ENCODE results near the gene DOP1B.
A peak's percentile ranks its signal among the peaks of the same experiment; 100 is the strongest.

Gene DOP1B

GRCh38 chr21:36186081-36186480, 29.5 kb downstream of the DOP1B start:
- no peak overlapping the region for H2AK5ac ChIP-seq (ENCODE audit: low read depth, low read length)
- no peak overlapping the region for H2BK5ac ChIP-seq (ENCODE audit: low read length)
- no CpG with 5 or more reads among the region's 4 CpGs for WGBS, 2 donors (ENCODE audit: extremely low coverage in 2 of 2, insufficient read length in 2 of 2, insufficient replicate concordance in 1 of 2)
- H3K9me3 ChIP-seq (replicated peaks in 1 of 2; ENCODE audit: control insufficient read depth in 2 of 2, insufficient read depth in 1 of 2, low read depth in 1 of 2, low read length in 2 of 2) = peaks cover 0 to 1% of the 10 kb centered on the region in 2 donors
- no peak overlapping the region for H3K4me3 ChIP-seq (ENCODE audit: low read length in 2 of 2)
- DNase-seq (ENCODE audit: low spot score) = no peak
- H3K4me1 ChIP-seq (ENCODE audit: control insufficient read depth in 2 of 2, insufficient read depth in 1 of 2, low read depth in 1 of 2, low read length in 2 of 2) = peaks cover 6 to 11% of the 10 kb centered on the region in 2 donors
- no peak overlapping the region for H4K8ac ChIP-seq (ENCODE audit: low read depth, low read length)
- no peak overlapping the region for H2BK15ac ChIP-seq (ENCODE audit: low read length)
- no peak overlapping the region for H2BK12ac ChIP-seq (ENCODE audit: low read length)
- no peak overlapping the region for H3K4me2 ChIP-seq (ENCODE audit: insufficient read depth, low read length, poor library complexity, severe bottlenecking)
- H3K9ac ChIP-seq (ENCODE audit: low read depth, low read length, poor library complexity) = no peak overlapping the region
- H3K4ac ChIP-seq (ENCODE audit: low read length) = no peak overlapping the region
- peaks cover 0 to 3% of the 10 kb centered on the region in 2 donors for H3K36me3 ChIP-seq (replicated peaks in 1 of 2; ENCODE audit: control insufficient read depth in 2 of 2, insufficient read depth in 2 of 2, low read length in 2 of 2)
- H3K27ac ChIP-seq (replicated peaks; ENCODE audit: low read length) = no peak overlapping the region
- no peak overlapping the region for H2BK120ac ChIP-seq (ENCODE audit: low read depth, low read length)
- no peak overlapping the region for H3K23ac ChIP-seq (ENCODE audit: low read depth, low read length, poor library complexity)
- H3K18ac ChIP-seq (ENCODE audit: low read length) = no peak overlapping the region
- no peaks in the 10 kb centered on the region for H3K79me1 ChIP-seq (ENCODE audit: low read depth, low read length)
- H2AFZ ChIP-seq (ENCODE audit: low read length) = no peak overlapping the region
- H3K14ac ChIP-seq (ENCODE audit: low read length) = no peak overlapping the region
- H4K91ac ChIP-seq (ENCODE audit: low read depth, low read length, poor library complexity) = no peak overlapping the region
- no peaks in the 10 kb centered on the region for H3K27me3 ChIP-seq (ENCODE audit: control insufficient read depth in 3 of 3, insufficient read depth in 3 of 3, low read depth in 1 of 3, low read length in 3 of 3)

DNA sequence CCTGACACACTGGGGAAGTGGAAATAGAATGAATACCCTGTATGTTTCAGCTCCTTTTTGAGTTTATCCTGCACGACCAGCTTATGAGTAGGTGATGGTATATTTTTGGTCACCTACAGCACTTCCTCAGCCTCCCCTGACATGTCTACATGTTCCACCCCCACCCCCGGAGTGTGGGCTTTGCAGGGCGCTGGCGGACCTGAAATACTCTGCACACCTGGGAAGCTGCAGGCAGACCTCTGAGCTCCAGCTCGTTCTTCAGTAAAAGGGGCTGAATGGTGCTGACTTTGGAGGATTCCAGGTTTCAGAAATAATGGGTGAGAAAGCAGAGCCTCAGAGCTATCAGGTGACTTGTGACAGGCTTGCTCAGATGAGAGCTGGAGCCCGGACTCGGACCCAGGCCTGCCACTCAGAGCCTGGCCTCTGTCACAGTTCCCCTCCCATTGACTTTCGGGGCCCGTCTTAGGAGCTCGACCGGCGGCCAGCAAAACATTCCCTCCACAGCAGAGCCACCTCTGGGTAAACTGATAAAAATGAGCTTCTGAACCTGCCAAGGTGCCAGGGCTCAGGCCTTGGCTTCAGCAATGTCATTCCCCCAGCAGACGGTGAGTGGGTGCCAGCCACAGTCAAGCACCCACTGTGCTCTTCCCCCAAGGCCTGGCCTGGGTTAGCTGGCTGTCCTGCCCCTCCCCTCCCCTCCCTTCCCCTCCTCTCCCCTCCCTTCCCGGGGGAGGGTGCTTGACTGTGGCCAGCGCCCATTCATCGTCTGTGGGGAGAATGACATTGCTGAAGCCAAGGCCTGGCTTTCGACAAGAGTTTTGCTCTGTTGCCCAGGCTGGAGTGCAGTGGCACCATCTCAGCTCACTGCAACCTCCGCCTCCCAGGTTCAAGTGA, 30.1 kb downstream of the DOP1B start:
- H2AFZ ChIP-seq (ENCODE audit: low read length) = no peak overlapping the region
- no peak overlapping the region for H3K27ac ChIP-seq (replicated peaks; ENCODE audit: low read length)
- WGBS, 2 donors (ENCODE audit: extremely low coverage in 2 of 2, insufficient read length in 2 of 2, insufficient replicate concordance in 1 of 2) = no CpG with 5 or more reads among the region's 18 CpGs
- no peak overlapping the region for H2BK15ac ChIP-seq (ENCODE audit: low read length)
- no peak overlapping the region for H3K4me2 ChIP-seq (ENCODE audit: insufficient read depth, low read length, poor library complexity, severe bottlenecking)
- DNase-seq (ENCODE audit: low spot score) = no peak
- H4K91ac ChIP-seq (ENCODE audit: low read depth, low read length, poor library complexity) = no peak overlapping the region
- no peak overlapping the region for H3K9ac ChIP-seq (ENCODE audit: low read depth, low read length, poor library complexity)
- no peak overlapping the region for H2BK120ac ChIP-seq (ENCODE audit: low read depth, low read length)
- no peak overlapping the region for H3K4ac ChIP-seq (ENCODE audit: low read length)
- H3K23ac ChIP-seq (ENCODE audit: low read depth, low read length, poor library complexity) = peak overlapping the region; percentile 59
- H3K79me1 ChIP-seq (ENCODE audit: low read depth, low read length) = no peaks in the 10 kb centered on the region
- H3K18ac ChIP-seq (ENCODE audit: low read length) = peak overlapping the region; percentile 52
- H3K14ac ChIP-seq (ENCODE audit: low read length) = no peak overlapping the region
- H3K36me3 ChIP-seq (replicated peaks in 1 of 2; ENCODE audit: control insufficient read depth in 2 of 2, insufficient read depth in 2 of 2, low read length in 2 of 2) = peaks cover 0 to 3% of the 10 kb centered on the region in 2 donors
- H2AK5ac ChIP-seq (ENCODE audit: low read depth, low read length) = no peak overlapping the region
- no peaks in the 10 kb centered on the region for H3K27me3 ChIP-seq (ENCODE audit: control insufficient read depth in 3 of 3, insufficient read depth in 3 of 3, low read depth in 1 of 3, low read length in 3 of 3)
- H2BK5ac ChIP-seq (ENCODE audit: low read length) = no peak overlapping the region
- H3K9me3 ChIP-seq (replicated peaks in 1 of 2; ENCODE audit: control insufficient read depth in 2 of 2, insufficient read depth in 1 of 2, low read depth in 1 of 2, low read length in 2 of 2) = peaks cover 0 to 1% of the 10 kb centered on the region in 2 donors
- H3K4me3 ChIP-seq (ENCODE audit: low read length in 2 of 2) = no peak overlapping the region
- H3K4me1 ChIP-seq (ENCODE audit: control insufficient read depth in 2 of 2, insufficient read depth in 1 of 2, low read depth in 1 of 2, low read length in 2 of 2) = peaks cover 6 to 11% of the 10 kb centered on the region in 2 donors
- H2BK12ac ChIP-seq (ENCODE audit: low read length) = no peak overlapping the region
- H4K8ac ChIP-seq (ENCODE audit: low read depth, low read length) = no peak overlapping the region

DNA sequence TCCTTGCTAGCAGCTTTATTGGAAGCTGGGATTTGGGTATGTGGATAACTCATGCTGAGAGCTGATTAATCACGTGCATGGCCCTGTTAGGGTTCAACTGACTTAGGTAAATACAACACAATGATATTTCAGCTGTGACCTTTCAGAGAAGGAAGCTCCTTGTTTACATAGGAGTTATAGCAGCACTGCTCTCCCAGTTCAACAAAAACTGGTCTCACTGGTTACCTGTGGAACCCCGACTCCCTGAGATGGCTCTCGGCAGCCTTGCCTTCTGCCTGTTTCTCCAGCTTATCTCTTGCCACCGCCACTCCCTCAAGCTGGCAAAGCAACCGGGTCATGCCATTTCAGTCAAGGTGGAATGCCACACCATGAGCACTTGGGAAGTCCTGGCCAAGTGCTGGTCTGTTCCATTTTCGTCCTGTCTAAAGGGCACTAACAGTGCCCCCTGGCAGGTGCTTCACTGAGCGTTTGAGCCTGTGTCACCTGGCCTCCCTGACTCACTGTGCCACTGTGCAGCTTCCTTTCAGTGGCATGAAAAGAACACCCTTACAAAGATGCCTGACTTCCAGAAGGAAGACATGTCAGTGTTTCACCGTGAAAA, 31.6 kb downstream of the DOP1B start:
- no peak overlapping the region for H2AK5ac ChIP-seq (ENCODE audit: low read depth, low read length)
- H3K4me1 ChIP-seq (ENCODE audit: control insufficient read depth in 2 of 2, insufficient read depth in 1 of 2, low read depth in 1 of 2, low read length in 2 of 2) = peaks cover 6 to 11% of the 10 kb centered on the region in 2 donors
- no peak overlapping the region for H3K14ac ChIP-seq (ENCODE audit: low read length)
- no peak overlapping the region for H3K4me3 ChIP-seq (ENCODE audit: low read length in 2 of 2)
- no peak overlapping the region for H4K91ac ChIP-seq (ENCODE audit: low read depth, low read length, poor library complexity)
- H2BK15ac ChIP-seq (ENCODE audit: low read length) = no peak overlapping the region
- no peak overlapping the region for H2BK120ac ChIP-seq (ENCODE audit: low read depth, low read length)
- H3K9me3 ChIP-seq (replicated peaks in 1 of 2; ENCODE audit: control insufficient read depth in 2 of 2, insufficient read depth in 1 of 2, low read depth in 1 of 2, low read length in 2 of 2) = peaks cover 0 to 1% of the 10 kb centered on the region in 2 donors
- no peak overlapping the region for H2BK5ac ChIP-seq (ENCODE audit: low read length)
- H3K79me1 ChIP-seq (ENCODE audit: low read depth, low read length) = no peaks in the 10 kb centered on the region
- H3K36me3 ChIP-seq (replicated peaks in 1 of 2; ENCODE audit: control insufficient read depth in 2 of 2, insufficient read depth in 2 of 2, low read length in 2 of 2) = peaks cover 0 to 3% of the 10 kb centered on the region in 2 donors
- no peak overlapping the region for H3K4ac ChIP-seq (ENCODE audit: low read length)
- H3K27ac ChIP-seq (replicated peaks; ENCODE audit: low read length) = no peak overlapping the region
- no peak overlapping the region for H4K8ac ChIP-seq (ENCODE audit: low read depth, low read length)
- no peak overlapping the region for H2AFZ ChIP-seq (ENCODE audit: low read length)
- DNase-seq (ENCODE audit: low spot score) = no peak
- no peak overlapping the region for H3K4me2 ChIP-seq (ENCODE audit: insufficient read depth, low read length, poor library complexity, severe bottlenecking)
- H3K9ac ChIP-seq (ENCODE audit: low read depth, low read length, poor library complexity) = no peak overlapping the region
- no peak overlapping the region for H3K18ac ChIP-seq (ENCODE audit: low read length)
- H3K27me3 ChIP-seq (ENCODE audit: control insufficient read depth in 3 of 3, insufficient read depth in 3 of 3, low read depth in 1 of 3, low read length in 3 of 3) = no peaks in the 10 kb centered on the region
- no CpG with 5 or more reads among the region's 8 CpGs for WGBS, 2 donors (ENCODE audit: extremely low coverage in 2 of 2, insufficient read length in 2 of 2, insufficient replicate concordance in 1 of 2)
- H3K23ac ChIP-seq (ENCODE audit: low read depth, low read length, poor library complexity) = no peak overlapping the region
- H2BK12ac ChIP-seq (ENCODE audit: low read length) = no peak overlapping the region

GRCh38 chr21:36188937-36189336, 32.3 kb downstream of the DOP1B start:
- Histone ChIP-seq H3K4me1 (ENCODE audit: control insufficient read depth in 2 of 2, insufficient read depth in 1 of 2, low read depth in 1 of 2, low read length in 2 of 2) (peaks cover 6 to 9% of the 10 kb centered on the region in 2 donors), H3K36me3 (replicated peaks in 1 of 2; ENCODE audit: control insufficient read depth in 2 of 2, insufficient read depth in 2 of 2, low read length in 2 of 2) (no peaks in the 10 kb centered on the region), H2BK12ac (ENCODE audit: low read length) (no peak overlapping the region), H2BK120ac (ENCODE audit: low read depth, low read length) (no peak overlapping the region), H3K23ac (ENCODE audit: low read depth, low read length, poor library complexity) (no peak overlapping the region), H3K9ac (ENCODE audit: low read depth, low read length, poor library complexity) (no peak overlapping the region), H4K91ac (ENCODE audit: low read depth, low read length, poor library complexity) (no peak overlapping the region), H3K27ac (replicated peaks; ENCODE audit: low read length) (no peak overlapping the region), H2BK15ac (ENCODE audit: low read length) (no peak overlapping the region), H3K18ac (ENCODE audit: low read length) (no peak overlapping the region), H2AK5ac (ENCODE audit: low read depth, low read length) (no peak overlapping the region), H3K79me1 (ENCODE audit: low read depth, low read length) (no peaks in the 10 kb centered on the region), H2AFZ (ENCODE audit: low read length) (no peak overlapping the region), H3K4me2 (ENCODE audit: insufficient read depth, low read length, poor library complexity, severe bottlenecking) (no peak overlapping the region), H3K4ac (ENCODE audit: low read length) (no peak overlapping the region), H4K8ac (ENCODE audit: low read depth, low read length) (no peak overlapping the region), H3K27me3 (ENCODE audit: control insufficient read depth in 3 of 3, insufficient read depth in 3 of 3, low read depth in 1 of 3, low read length in 3 of 3) (no peaks in the 10 kb centered on the region), H3K14ac (ENCODE audit: low read length) (no peak overlapping the region), H2BK5ac (ENCODE audit: low read length) (no peak overlapping the region), H3K4me3 (ENCODE audit: low read length in 2 of 2) (no peak overlapping the region), H3K9me3 (replicated peaks in 1 of 2; ENCODE audit: control insufficient read depth in 2 of 2, insufficient read depth in 1 of 2, low read depth in 1 of 2, low read length in 2 of 2) (peaks cover 0 to 1% of the 10 kb centered on the region in 2 donors)
- no peak for DNase-seq (ENCODE audit: low spot score)
- no CpG with 5 or more reads among the region's 2 CpGs for WGBS, 2 donors (ENCODE audit: extremely low coverage in 2 of 2, insufficient read length in 2 of 2, insufficient replicate concordance in 1 of 2)
